ENCODE measurements around the gene SIGLEC6. TPM values are rescaled to one million over a fixed set of nuclear protein-coding genes. Genes with fewer than 3 reads are reported as not detected.
A peak's percentile ranks its signal among the peaks of the same experiment; 100 is the strongest.

Gene SIGLEC6
- total RNA-seq, 1 experiment from 2014 or later, result 0.31 TPM

- H2AFZ ChIP-seq (ENCODE audit: low read length), result no peak overlapping the region
- Mint-ChIP-seq H3K4me1 (peaks cover 8 to 12% of the 10 kb centered on the region in 2 experiments), H3K27ac (no peak overlapping the region), H3K36me3 (ENCODE audit: insufficient read depth in 1 of 3, low read depth in 3 of 3) (peaks cover 6 to 21% (median 19%) of the 10 kb centered on the region in 3 experiments; a peak in 6 of 7 replicates), H3K27me3 (ENCODE audit: low read depth) (peaks cover 4% of the 10 kb centered on the region), H3K4me3 (0 out of 5 replicates have a peak overlapping the region, but pooled peaks of 1 of the 2 experiments have one; percentile 12), H3K9me3 (peaks cover 0 to 4% of the 10 kb centered on the region in 2 experiments; a peak in 2 of 5 replicates)
- no peaks in the 10 kb centered on the region; the same call in 1 of the 2 replicates for H3K79me2 ChIP-seq (ENCODE audit: insufficient read depth, low read length)
- no peak for TF ChIP-seq CTCF (conservative IDR thresholded peaks at IDR 0.05)
- no peak overlapping the region for H3K9ac ChIP-seq (ENCODE audit: extremely low read depth, insufficient read length, low read length)
- no peak for DNase-seq
- no CpG with 5 or more reads among the region's 3 CpGs for WGBS (ENCODE audit: extremely low coverage, insufficient read length, low lambda C conversion rate)
- no peak overlapping the region for H3K14ac ChIP-seq (ENCODE audit: insufficient read depth, low read length)
- H2BK12ac ChIP-seq (ENCODE audit: insufficient read length, low read depth, low read length), result no peak overlapping the region
- no peak overlapping the region for H4K91ac ChIP-seq (ENCODE audit: insufficient read length, low read depth, low read length)
- H4K20me1 ChIP-seq (ENCODE audit: control insufficient read depth, insufficient read depth, insufficient read length), result no peaks in the 10 kb centered on the region
- no peak overlapping the region for H3K18ac ChIP-seq (ENCODE audit: insufficient read length, low read depth, low read length)
- no peak overlapping the region for H4K8ac ChIP-seq (replicated peaks; ENCODE audit: insufficient read length, low read depth, low read length)
- no peaks in the 10 kb centered on the region for H3K9me3 ChIP-seq (ENCODE audit: control insufficient read depth, low read depth, low read length)
- H2BK20ac ChIP-seq (ENCODE audit: low read depth, low read length, poor library complexity, severe bottlenecking), result no peak overlapping the region
- no peak overlapping the region for H2BK120ac ChIP-seq (ENCODE audit: low read depth, low read length, poor library complexity, severe bottlenecking)
- H3K23ac ChIP-seq (ENCODE audit: insufficient read length, low read depth, low read length), result no peak overlapping the region
- H3T11ph ChIP-seq (ENCODE audit: low read length), result no peak overlapping the region
- no peak overlapping the region for H2BK15ac ChIP-seq (ENCODE audit: low read depth, low read length)
- no peak overlapping the region for H3K4ac ChIP-seq (ENCODE audit: low read depth, low read length)
- H3K27ac ChIP-seq (ENCODE audit: insufficient read length, low read depth, low read length), result no peak overlapping the region
- H4K5ac ChIP-seq (ENCODE audit: insufficient read length, low read depth, low read length), result no peak overlapping the region
- no peaks in the 10 kb centered on the region for H3K27me3 ChIP-seq (ENCODE audit: insufficient read depth, low read length)
- H3K56ac ChIP-seq (ENCODE audit: insufficient read length, low read depth, low read length), result no peak overlapping the region
- no peaks in the 10 kb centered on the region for H3K4me1 ChIP-seq (ENCODE audit: insufficient read depth, low read length)
- H3K4me2 ChIP-seq (ENCODE audit: insufficient read depth, insufficient read length, low read length), result no peak overlapping the region
- no peak overlapping the region for H2AK5ac ChIP-seq (ENCODE audit: insufficient read length, low read length)
- peaks cover 6% of the 10 kb centered on the region for H3K23me2 ChIP-seq (ENCODE audit: insufficient read length, low read depth, low read length, poor library complexity, severe bottlenecking)
- no peak overlapping the region for H2BK5ac ChIP-seq (ENCODE audit: insufficient read length, low read length)
- no peaks in the 10 kb centered on the region for H3K79me1 ChIP-seq (ENCODE audit: insufficient read depth, low read depth, low read length, poor library complexity, severe bottlenecking)
Observed at GRCh38 chr19:51573331-51573730, 41.9 kb upstream of the SIGLEC6 start.

Measured in H9 (cell line).